Stimulated activated CD4-positive, alpha-beta T cell treated with anti-CD3 and anti-CD28 coated beads, Interleukin-1b, Interleukin-23, amount 100 ng/mL, for 4 hours (primary cell): ENCODE data around the gene CA11.
A peak's percentile ranks its signal among the peaks of the same experiment; 100 is the strongest.

ENCODE experiments used
- DNase-seq, 2 donors: peaks; one replicate each; pipeline ENCODE4 v3.0.0-alpha.2; 2020; ENCODE audit warnings: low read depth in 2 of 2

Gene CA11

DNA sequence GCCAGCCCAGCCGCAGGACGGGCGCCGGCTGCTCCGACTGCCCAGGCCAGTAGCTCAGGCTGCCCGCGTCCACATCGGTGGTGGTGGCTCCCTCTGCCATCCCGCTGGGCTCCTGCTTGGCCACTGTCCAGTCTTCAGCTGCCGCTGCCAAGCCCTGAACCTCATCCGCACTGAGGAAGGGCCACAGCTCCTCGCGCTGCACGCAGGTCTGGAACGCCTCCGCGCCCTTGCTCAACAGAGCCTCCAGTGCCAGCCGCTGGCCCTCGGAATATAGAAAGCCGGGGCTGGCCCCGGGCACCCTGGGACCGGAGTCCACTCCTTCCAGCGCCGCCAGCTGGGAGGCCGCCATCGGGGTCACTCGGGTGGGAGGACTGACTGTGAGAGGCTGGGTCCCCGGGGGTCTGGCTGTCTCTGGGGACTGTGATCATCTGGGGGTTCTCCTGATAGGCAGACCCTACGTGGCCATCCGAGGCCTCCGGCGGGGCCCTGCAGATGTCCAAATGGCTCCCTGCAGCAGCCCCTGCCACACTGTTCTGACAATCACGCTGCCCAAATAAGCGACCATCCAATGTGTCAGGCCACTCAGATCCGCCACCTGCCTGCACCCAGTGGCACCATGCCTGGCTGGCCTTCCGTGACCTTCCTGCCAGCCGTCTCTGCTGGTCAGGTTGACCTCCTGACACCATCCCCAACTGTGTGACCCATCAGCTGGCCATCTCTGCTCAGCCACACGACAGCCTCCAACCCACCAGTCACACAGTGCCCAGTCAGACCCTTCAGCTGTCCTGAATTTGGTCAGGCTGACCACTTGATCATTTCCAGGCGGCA, 32.7 kb downstream of the CA11 start:
- DNase-seq, result no peak

DNA sequence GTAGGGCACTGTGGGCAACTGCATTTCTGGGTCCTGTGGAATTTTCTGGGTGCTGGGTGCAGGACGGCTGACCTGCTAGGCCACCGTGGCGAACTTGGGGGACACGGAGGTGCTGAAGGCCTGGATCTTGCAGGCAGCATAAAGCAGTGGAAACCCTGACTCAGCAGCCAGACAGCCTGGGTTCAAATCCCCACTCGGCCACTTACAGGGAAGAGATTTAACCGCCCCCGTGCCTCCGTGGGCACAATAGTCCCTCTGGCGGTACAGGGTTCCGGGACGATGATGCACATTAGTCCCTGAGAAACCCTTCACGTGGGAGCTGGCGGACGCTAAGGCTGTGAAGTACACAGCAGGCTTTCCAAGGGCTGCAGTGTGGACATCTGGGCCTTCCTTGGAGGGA, 34.1 kb downstream of the CA11 start:
- no peak for DNase-seq

DNA sequence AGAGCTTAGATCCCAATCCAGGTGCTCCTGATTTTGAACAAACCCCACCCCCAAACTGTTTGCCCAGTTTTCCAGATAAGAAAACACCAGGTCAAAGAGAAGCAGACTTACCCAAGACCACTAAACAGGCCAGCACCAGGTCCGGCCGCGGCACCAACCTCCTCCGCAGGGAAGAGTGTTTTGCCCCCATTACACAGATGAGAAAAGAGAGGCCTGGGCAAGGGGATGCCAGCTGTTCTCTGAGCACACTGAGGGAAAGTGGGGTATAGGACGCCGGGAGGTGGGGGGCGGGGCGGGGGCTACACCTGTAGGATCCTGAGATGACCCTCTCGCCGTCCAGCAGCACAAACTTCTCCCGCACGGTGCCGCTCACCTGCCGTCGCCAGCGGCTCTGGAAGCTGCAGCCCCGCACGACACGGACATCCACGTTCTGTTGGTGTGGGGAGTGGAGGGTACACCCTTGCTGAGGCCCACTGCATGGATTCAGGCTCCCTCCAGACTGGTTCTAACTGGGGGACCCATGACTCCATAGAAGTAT, 36.3 kb downstream of the CA11 start:
- no peak for DNase-seq

DNA sequence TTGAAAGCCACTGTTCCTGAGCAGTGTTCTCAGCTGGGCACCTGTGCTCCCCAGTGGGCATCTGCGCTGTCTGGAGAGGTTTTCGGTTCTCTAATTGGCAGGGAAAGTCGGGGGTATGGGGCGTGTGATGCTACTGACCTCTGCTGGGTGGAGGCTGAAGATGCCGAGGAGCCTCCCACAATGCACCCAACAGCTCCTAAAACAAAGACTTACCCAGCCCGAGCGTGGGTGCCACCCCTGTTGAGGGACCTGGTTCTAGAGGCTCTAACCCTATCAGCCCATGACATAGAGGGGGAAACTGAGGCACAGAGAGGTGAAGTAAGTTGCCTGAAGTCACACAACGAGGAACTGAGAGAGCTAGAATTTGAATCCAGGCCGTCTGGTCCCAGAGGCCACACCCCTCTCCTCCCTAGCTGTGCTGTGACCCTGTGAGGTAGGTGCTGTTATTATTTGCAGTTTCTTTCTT, 37.2 kb downstream of the CA11 start:
- no peak for DNase-seq

DNA sequence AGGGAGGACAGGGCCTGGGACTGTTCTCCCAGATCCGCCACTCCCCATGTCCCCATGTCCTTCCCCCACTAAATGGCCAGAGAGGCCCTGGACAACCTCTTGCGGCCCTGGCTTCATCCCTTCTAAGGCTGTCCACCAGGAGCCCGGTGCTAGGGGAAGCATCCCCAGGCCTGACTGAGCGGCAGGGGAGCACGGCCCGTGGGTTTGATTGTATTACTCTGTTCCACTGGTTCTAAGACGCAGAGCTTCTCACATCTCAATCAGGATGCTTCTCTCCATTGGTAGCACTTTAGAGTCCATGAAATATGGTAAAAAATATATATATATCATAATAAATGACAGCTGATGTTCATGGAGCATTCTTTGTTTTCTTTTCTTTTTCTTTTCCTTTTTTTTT, 38.6 kb downstream of the CA11 start:
- no peak for DNase-seq

DNA sequence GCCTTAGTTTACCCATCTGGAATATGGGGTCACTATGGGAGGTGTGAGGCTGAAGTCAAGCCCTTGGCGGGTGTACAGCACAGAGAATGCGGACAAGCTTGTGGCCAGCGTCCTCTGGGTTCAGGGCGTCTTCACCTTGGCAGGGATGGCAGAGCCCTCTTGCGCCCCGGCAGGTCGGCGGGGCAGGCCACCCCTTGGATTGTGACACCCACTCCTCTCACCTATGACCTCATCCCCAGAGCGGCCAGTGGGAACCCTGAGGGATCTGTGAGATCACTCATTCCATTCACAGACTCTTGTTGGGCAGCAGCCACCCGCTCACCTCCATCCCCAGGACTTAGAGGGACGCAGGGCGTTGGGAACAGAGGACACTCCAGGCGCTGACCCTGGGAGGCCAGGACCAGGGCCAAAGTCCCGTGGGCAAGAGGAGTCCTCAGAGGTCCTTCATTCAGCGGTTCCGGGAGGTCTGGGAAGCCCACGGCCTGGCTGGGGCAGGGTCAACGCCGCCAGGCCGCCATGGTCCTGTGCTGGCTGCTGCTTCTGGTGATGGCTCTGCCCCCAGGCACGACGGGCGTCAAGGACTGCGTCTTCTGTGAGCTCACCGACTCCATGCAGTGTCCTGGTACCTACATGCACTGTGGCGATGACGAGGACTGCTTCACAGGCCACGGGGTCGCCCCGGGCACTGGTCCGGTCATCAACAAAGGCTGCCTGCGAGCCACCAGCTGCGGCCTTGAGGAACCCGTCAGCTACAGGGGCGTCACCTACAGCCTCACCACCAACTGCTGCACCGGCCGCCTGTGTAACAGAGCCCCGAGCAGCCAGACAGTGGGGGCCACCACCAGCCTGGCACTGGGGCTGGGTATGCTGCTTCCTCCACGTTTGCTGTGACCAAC, 39.3 kb downstream of the CA11 start, which contains the start of gene SPACA4:
SPACA4 (plus strand) TSS at position 280 of the 896 bp plus-strand sequence; CDS start at position 517, 237 bp downstream.
- DNase-seq, result no peak

DNA sequence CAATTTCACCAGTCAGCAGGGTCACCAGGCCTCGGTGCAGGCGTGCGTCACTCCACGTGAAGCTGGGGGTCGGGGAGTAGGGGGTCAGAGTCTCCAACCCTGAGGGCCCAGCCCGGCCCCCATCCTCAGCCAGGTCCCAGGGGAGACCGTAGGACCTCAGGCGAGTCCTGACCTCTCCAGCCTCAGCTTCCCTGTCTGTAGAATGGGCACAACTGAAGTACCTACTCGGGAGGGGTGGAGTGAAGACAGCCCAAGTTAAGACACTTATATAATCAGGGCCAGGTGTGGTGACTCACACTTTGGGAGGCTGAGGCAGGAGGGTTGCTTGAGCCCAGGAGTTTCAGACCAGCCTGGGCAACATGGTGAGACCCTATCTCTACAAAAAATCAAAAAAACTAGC, 42.1 kb downstream of the CA11 start:
- DNase-seq, result no peak

DNA sequence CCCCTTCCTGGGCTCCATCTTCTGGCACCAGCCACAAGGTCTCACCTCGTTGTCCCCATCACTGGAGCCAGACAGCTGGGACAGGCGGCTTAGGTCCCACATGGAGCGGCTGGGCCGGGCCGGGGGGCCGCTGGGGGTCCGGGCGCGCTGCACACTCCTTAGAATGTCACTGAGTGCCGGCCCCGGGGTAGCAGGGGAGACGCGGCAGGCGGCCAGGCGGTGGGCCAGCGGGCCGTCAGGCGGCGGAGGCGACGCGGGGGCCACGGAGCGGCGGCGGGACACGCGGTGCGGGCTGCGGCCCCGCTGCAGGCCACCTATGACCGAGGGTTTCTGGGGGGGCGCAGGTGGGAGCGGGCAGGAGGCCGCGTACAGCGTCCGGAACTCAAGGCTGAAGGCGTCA, 42.5 kb downstream of the CA11 start:
- no peak for DNase-seq

DNA sequence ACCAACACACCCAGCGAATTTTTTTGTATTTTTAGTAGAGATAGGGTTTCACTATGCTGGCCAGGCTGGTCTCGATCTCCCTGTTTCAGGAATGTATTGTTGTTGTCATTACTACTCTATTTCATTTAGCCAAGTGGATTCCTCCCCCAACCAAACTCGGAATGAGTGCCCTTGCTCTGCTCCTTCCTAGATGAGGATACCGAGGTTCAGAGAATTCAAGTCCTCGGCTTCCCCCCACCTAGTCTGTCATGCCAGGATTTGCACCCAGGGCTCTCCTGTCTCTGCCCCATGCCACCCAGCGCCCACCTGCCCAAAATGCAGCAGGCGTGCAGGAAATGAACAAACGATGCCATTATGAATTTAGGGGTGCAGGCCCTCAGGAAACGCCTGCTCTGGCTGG, 43.0 kb downstream of the CA11 start:
- no peak for DNase-seq

DNA sequence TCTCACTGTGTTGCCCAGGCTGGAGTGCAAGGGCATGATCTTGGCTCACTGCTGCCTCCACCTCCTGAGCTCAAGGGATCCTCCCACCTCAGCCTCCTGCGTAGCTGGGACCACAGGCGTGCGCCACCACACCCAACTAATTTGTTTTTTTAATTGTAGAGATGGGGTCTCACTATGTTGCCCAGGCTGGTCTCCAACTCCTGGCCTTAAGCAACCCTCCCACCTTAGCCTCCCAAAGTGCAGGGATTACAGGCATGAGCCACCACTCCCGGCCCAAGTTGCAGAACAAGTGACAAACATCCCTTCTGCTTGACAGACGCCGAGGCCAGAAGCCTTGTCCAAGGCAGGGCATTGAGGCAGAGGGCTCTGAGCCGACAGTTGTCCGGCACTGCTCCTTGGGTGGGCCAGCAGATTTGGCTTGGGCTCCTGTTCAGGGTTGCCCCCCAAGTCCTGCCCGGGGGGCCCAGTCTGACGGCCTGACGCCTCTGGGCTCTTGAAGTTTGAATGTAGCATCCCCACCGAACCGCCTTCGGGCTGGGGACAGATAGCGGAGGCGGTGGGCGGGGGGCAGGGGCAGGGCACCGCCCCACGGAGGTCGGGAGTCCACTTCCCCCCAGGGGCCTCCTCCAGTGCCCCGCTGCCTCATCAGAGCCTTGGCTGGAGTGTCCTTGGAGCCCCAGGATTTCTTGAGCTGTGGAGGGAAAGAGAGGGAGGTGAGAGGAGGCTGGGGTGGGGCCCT, 45.1 kb downstream of the CA11 start:
- DNase-seq, result no peak

DNA sequence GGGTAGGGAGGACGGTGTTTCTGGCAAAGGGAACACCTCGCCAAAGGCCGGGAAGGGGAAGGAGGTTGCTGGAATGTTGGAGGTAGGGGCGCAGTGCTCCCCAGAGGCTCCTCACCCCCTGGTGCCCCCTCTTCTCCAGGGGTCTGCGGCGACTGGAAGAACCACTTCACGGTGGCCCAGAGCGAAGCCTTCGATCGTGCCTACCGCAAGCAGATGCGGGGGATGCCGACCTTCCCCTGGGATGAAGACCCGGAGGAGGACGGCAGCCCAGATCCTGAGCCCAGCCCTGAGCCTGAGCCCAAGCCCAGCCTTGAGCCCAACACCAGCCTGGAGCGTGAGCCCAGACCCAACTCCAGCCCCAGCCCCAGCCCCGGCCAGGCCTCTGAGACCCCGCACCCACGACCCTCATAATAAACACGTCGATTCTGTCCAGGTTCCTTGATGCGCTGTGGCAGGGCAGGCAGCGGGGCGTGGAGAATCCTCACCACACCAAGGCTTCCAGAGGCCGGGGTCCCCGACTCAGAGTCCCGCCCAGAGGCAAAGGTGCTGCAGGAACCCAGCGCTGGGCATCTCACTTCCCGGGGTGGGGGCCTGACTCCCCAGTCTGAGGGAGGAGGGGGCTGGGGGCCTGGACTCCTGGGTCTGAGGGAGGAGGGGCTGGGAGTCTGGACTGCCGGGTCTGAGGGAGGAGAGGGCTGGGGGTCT, 46.8 kb downstream of the CA11 start:
- no peak for DNase-seq

DNA sequence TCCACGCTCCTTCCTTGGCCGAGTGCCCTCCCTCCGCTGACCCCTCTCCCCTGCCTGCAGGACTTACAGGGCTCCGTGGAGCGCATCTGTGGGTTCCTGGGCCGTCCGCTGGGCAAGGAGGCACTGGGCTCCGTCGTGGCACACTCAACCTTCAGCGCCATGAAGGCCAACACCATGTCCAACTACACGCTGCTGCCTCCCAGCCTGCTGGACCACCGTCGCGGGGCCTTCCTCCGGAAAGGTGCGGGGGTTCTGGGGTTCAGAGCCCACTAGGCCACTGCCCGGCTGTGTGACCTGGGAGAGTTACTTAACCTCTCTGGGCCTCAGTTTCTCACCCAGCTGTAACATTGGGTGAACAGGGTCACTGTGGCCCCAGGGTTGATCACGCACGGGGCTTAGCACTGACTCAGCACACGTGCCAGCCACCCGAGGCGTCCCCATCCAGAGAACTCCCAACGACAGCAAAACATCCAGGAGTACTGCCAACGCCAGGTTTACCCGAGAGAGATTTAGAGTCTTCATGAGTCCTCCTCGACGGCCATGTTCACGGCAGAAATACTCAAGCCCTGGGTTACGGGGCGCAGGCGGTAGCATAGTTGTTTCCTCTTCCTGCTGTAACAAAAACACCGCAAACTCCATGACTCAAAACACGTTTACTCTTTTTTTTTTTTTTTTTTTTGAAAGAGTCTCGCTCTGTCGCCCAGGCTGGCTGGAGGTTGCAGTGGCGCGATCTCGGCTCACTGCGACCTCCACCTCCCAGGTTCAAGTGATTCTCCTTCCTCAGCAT, 49.1 kb downstream of the CA11 start:
- no peak for DNase-seq

DNA sequence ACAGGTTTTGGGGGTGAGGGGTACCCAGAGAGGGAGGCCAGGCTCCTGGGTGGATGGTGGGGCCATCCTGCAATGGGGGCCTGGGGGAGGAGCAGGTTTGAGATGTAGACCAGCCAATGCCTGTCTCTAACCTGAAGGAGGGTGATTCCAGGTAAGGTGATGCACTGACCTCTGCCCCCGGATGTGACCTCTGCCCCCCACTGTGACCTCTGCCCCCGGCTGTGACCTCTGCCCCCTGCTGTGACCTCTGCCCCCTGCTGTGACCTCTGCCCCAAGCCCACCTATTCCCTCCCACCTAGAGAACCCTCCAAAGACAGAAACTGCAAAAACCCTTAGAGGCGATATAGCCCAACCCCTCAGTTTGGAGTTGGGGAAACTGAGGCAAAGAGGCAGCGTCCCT, 49.8 kb downstream of the CA11 start:
- DNase-seq, result no peak

DNA sequence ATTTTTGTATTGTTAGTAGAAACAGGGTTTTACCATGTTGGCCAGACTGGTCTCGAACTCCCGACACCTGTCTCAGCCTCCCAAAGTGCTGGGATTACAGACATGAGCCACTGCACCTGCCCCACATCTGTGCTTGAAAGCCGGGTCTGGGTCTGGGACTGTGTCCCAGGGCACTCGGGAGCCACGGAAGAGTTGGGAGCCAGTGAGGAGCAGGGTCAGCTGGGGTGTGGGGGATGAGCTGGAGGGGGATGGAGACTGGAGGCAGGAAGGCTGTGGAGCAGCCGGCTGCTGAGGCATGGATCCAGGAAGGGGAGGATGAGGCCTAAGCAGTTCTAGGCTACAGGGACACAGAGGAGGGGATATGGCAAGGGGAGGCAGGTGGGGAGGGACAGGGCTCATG, 50.2 kb downstream of the CA11 start:
- no peak for DNase-seq

DNA sequence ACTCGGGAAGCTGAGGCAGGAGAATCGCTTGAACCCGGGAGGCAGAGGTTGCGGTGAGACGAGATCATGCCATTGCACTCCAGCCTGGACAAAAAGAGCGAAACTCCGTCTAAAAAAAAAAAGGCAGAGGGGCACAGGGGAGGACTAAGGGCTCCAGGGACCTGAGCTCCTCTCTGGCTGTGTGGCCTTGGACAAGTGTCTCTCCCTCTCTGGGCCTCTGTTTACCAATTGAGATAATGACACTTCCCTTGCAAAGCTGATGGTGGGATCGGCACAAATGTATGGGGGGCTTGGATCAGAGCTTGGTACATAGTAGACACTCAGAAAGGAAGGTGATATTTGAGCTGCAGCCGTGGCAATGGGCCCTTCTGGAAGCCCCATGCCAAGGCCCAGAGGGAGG, 50.8 kb downstream of the CA11 start:
- no peak for DNase-seq

DNA sequence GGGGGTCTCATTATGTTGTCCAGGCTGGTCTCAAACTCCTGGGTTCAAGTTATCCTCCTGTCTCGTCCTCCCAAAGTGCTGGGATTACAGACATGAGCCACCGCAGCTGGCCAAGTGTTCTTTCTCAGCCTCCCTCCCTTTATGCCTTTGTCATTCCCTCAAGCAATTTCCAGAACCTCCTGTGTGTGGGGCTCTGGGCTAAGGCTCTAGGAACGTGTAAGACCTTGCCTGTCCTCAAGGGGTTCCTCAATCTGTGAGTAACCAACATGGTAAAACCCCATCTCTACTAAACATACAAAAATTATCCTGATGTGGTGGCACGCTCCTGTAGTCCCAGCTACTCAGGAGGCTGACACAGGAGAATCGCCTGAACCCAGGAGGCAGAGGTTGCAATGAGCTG, 55.0 kb downstream of the CA11 start:
- DNase-seq, result no peak

DNA sequence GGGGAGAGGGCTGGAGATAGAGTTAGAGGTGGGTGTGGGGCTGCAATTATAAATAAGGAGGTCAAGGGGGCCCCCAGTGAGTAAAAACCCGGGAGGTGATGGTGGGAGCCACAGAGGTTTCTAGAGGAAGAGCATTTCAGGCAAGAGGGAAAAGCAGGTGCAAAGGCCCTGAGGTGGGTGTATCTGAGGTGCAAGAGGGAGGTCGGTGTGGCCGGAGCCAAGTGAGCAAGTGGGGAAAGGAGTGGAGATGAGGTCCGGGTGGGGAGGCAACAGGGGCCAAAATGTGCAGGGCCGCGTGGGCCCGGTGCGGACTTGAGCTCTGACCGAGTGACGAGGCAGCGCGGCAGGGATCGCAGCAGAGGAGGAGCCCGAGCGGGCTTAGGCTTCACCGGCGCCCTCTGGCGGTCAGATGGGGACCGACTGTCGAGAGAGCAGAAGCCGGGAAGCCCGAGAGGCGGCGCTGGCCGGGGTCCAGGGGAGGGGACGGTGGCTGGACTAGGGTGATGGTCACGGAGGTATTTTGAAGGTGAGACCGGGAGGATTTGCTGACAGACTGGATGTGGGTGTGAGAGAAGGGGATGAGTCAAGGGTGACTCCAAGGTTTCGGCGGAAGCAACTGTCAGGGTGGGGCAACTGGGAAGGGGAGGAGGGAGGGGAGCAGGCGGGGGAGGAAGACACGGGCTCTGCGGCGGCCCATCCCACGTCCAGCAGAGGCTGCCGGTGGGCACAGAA, 57.2 kb downstream of the CA11 start:
- DNase-seq, result peak; percentile 76 to 86
